ENCODE data around the gene NUP160.
A peak's percentile ranks its signal among the peaks of the same experiment; 100 is the strongest.
"Not testable (repeated sequence)": the region's sequence is repeated elsewhere in the genome, so short reads cannot be mapped to it uniquely, and the experiment has no call there.

Gene NUP160

DNA sequence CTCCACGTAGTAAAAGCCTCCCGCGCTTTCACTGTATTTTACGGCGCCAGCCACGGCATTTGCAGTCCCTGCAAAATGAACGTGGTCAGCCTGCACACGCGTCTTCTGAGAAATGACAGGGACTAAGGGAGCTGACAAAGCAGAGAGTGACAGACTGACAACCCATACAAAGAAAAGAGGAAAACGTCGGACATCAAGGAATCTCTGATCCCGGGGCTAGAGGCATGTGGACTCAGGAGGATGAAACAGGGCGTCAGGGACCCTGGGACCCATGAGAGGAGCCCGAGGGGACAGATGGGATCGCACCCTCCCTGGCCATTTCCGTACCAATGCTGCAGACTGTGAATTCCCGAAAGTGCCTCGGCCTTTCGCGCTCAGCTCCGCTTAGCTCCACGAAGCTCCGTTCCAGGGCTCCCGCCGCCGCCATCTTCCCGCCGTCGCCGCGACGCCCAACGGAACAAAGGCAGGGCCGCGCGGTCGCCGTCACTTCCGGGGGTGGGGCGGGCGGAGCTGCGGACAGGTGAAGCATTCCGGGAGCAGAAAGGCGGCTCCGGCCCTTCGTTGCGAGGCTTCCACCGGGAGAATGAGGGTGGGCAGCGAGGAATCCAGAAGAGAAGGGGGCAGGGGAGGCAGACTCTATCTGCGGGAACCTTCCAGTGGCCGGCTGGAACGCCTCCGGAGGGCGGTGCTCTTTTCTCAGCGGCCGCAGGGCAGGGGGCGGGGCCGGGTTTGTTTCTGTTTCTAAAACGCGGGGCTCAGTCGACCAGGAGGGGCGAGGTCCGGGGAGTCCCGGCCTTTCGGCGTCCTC, at the start of gene NUP160:
Gene NUP160 (minus strand): TSS at position 459 of the 808 bp plus-strand sequence. CDS start 32 bp downstream, at position 427.
- peak; percentile 85 for DNase-seq (ENCODE audit: low read depth)

- DNase-seq (ENCODE audit: low read depth): no peak
Measured at GRCh38 chr11:47896199-47896598, 48.0 kb upstream of the NUP160 start.

DNA sequence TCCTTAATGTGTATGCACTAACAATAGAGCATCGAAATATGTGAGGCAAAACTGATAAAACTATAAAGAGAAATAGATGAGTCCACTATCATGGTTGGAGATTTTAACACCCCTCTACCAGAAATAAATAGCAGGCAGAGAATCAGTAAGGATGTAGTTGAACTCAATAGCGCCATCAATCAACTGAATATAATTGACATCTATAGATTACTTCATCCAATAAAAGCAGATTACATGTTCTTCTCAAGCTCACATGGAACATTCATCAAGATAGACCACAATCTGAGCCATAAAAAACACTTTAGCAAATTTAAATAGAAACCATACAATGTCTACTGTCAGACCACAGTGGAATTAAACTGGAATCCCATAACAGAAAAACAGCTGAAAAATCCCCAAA, 46.9 kb upstream of the NUP160 start:
- no peak for DNase-seq (ENCODE audit: low read depth)

GRCh38 chr11:47892546-47893276, 44.6 kb upstream of the NUP160 start:
- DNase-seq (ENCODE audit: low read depth): not testable (repeated sequence)

DNA sequence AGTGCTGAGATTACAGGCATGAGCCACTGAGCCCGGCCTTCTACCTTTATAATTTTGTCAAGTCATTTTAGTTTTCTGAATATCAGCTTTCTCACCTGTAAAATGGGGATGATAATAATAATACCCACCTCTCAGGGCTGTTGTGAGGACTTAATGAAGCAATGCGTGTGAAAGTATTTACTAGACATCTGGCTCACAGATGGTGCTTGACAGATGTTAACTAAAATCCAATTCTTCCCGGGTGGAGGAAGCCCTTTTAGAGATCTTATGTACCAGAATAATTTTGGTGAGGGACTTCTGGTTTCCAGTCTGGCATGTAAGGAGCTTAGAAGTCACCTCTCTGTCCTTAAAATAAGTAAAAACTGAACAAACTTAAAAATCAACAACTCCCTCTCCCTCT, 43.7 kb upstream of the NUP160 start:
- no peak for DNase-seq (ENCODE audit: low read depth)

DNA sequence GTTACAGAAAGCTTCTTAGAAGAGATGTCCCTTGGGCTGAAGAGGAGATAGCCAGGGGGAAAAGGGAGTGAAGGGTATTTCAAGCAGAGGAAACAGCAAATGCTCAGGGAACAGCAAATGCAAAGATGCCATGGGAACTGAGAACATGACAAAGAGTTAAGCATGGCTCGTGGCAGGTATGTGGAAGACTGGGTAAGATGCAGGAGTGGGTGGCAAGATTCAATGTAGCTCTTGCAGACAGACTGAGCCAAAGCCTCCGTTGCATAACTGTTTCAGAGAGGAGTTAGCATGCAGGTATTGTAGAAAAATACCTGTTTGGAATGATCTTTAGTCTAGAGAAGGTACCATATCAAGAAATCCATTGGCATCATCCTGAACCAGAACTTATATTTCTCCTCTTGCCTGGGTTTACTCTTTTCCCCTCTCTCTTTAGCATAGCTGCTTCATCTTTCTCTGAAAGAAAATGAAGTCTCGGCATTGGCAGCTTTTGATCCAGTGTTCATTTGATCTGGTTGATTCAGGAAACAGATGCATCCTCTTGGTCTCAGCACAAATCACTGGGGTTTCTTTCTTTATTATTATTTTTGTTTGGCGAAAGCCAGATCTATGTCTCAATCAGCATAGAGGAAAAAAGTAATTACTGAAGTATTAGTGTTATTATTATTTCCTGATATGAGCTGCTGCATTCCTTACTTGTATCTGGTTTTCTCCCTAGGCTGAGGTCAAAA, 41.7 kb upstream of the NUP160 start:
- no peak for DNase-seq (ENCODE audit: low read depth)

DNA sequence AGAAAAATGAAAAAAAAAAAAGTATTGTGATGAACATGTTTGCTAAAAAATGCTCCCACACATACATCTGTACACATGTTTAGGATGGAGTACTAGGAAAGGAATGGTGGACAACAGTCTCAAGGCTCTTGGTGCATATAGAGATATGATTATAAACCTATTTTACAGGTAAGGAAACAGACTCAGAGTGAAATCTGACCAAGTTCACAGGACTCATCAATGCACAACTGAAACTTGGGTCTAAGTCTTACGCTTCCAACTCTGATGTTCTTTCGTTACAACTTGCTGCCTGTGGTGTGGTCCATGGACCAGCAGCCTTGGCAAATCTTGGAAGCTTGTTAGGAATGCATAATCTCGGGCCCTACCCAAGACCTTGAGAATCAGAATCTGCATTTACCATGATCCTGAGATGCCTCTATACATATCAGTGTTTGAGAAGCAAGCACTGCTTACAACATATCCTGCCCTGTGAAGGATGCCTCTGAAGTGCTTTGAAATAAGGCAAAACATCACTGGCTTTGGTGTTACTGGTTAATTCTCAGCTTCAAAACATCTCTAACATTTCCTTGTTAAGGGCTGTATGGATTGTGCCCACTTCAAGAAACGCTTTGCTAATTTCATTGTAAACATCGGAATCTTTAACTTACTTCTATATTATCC, 39.9 kb upstream of the NUP160 start:
- DNase-seq (ENCODE audit: low read depth): no peak

DNA sequence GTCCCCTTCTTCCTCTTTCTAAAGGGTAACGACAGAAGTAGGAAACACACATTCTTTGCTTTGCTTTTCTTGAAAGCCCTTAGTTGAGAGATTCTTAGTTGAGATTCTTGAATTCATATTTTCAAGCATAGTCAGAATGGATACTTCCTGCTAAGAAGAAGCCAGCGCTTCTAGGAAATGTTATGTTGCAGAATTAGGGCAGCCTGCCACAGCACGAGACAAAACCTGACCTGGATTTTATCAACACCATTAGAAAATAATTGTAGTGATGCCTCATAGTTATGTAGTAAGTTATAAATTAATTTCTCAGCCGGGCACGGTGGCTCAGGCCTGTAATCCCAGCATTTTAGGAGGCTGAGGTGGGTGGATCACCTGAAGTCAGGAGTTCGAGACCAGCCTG, 37.9 kb upstream of the NUP160 start:
- DNase-seq (ENCODE audit: low read depth): no peak

GRCh38 chr11:47882437-47882836, 34.3 kb upstream of the NUP160 start:
- not testable (repeated sequence) for DNase-seq (ENCODE audit: low read depth)

DNA sequence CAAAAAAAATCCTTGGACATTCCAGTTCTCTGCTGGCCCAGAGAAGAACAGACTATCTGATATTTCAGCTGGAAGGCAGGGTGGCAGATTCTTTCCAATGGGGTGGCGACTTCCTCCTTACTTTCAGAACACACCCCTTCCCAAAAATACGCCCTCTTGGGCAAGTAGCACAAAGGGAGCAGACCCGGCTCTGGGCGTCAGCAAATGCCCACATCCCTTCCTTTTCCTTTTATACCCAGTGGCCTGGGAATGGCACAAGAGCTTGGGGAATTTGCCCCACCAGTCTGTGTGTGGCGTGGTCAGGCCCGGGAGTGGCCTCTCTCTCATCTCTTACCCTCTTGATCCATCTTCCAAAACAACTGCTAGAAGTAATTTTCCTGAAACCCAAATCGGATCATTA, 33.0 kb upstream of the NUP160 start:
- DNase-seq (ENCODE audit: low read depth): no peak

GRCh38 chr11:47879259-47880158, 31.4 kb upstream of the NUP160 start:
- no peak for DNase-seq (ENCODE audit: low read depth)

- DNase-seq (ENCODE audit: low read depth): not testable (repeated sequence)
Measured at GRCh38 chr11:47875858-47876257, 27.7 kb upstream of the NUP160 start.

GRCh38 chr11:47870404-47870803, 22.3 kb upstream of the NUP160 start:
- no peak for DNase-seq (ENCODE audit: low read depth)

DNA sequence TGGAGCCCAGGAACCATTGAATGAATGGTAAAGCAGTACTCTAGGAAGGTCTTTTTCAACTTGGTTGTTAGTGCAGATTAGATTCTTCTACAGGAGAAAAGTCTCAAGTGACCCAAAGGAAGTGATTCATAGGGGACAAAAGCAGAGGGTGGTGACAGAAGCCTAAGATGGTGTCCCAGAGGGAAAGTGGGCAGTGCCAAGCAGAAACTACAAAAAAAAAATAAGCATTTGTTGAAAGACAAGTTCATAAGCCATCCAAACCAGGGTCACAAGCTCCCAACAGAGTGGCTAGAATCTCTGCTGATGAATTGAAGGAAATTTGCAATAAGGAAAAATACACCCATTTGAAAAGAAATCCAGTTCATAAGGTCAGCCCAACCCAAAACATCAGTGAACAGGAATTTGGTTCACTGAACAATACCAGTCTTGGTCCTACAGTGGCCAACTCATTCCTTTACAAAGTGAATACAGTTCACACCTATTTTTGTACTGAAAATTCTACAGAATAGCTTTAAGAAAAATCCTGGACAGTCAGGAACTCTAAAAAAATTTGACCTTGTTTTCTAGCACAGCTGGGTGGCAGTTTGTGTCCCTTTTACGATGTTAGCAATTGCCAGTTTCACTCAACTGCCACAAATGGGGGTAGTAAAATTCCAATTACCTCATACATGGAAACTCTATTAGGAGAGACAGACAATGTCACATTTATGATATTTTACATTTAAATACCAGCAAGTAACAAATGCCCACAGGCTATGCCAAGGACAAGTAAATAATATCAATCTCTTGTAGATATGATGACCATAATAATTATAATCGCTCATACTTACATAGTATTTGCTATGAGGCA, 21.6 kb upstream of the NUP160 start:
- DNase-seq (ENCODE audit: low read depth): no peak

GRCh38 chr11:47867823-47868222, 19.7 kb upstream of the NUP160 start:
- DNase-seq (ENCODE audit: low read depth): no peak

DNA sequence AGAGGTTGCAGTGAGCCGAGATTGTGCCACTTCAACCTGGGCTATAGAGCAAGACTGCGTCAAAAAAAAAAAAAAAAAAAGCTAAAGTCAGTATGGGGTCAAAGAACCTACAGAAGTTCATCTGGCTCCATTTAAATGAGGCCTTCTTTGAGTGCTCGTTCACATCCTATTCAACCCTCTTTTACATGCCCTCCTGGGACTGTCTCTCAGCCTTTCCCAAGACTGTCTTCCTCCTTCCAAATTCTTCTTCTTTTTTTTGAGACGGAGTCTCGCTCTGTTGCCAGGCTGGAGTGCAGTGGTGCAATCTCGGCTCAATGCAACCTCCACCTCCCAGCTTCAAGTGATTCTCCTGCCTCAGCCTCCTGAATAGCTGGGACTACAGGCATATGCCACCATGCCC, 18.7 kb upstream of the NUP160 start:
- DNase-seq (ENCODE audit: low read depth): not testable (repeated sequence)

DNA sequence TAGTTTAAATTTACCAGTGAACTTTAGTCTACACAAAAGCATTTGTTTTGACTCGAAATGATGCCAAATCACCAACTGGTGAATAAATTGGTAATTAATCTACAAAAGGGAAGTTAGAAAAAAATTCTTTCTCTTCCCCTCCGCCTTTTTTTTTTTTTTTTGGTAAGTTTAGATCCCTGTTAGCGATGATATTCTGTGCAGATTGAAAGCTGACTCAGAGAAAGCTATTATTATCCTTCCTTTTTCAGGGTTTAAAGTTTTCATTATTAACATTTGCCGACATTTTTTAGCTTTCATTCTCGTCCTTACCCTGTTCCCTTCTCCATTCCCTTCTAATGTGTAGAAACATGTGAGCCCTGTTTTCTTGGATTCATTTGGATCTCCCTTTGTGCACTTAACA, 16.8 kb upstream of the NUP160 start:
- DNase-seq (ENCODE audit: low read depth): no peak

DNA sequence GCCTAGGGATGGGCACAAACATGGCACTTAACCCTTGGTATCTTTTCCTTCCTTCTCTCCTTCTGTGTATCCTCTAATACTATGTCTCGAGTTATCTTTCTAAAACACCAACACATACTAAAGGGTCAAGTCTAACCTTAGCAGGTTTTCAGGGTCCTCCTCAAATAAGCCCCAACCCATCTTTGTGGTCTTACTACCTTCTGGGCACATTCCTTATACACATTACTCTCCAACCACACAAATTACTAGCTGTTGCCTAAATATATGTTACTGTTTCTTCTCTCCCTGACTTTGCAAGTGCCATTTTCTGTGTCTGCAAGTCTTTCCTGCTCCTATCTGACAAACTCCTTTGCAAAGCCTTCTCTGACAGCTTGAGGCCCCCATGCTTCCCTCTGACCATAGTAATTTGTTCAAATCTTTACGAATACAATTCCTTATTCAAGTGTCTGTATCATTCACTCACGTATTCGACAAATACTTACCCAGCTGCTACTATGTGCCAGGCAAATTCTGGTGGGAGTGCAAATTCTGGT, 15.8 kb upstream of the NUP160 start:
- no peak for DNase-seq (ENCODE audit: low read depth)

- no peak for DNase-seq (ENCODE audit: low read depth)
Measured at GRCh38 chr11:47863189-47863897, 15.2 kb upstream of the NUP160 start.
